K562 (cell line): ENCODE data around the gene UGP2. TPM values are rescaled to one million over a fixed set of nuclear protein-coding genes. Genes with fewer than 3 reads are reported as not detected.

Experiments
- BRD4 ChIP-seq: fragments of 200-600 bp; sonication (generic); IDR thresholded peaks from 2 replicates; pipeline ENCODE4 v1.6.1; 2017; ENCODE audit warnings: inconsistent platforms
- CBFA2T3 ChIP-seq: fragments of 450-650 bp; IDR thresholded peaks from 2 replicates; pipeline ENCODE4 v1.6.1; 2017
- CCAR2 ChIP-seq: fragments of 200-400 bp; formaldehyde crosslinking; IDR thresholded peaks from 2 replicates; pipeline ENCODE4 v1.6.1; 2017; ENCODE audit warnings: mild to moderate bottlenecking, low read depth, low read length
- FOSL1 ChIP-seq: fragments of 200-800 bp; sonication (Bioruptor generic); conservative IDR thresholded peaks from 2 replicates; pipeline ENCODE4 v1.6.1; 2016; ENCODE audit warnings: missing genetic modification characterization, missing compliant biosample characterization
- GATA2 ChIP-seq: sonication (generic); formaldehyde crosslinking; IDR thresholded peaks from 2 replicates; pipeline ENCODE4 v1.4.0; 2020; ENCODE audit warnings: mild to moderate bottlenecking, missing genetic modification reagents
- HDAC8 ChIP-seq: fragments of 450-650 bp; IDR thresholded peaks from 2 replicates; pipeline ENCODE4 v1.6.1; 2016; ENCODE audit warnings: mild to moderate bottlenecking, missing genetic modification characterization, moderate library complexity, missing compliant biosample characterization
- HEY1 ChIP-seq: fragments of 250-450 bp; sonication (Bioruptor Pico); IDR thresholded peaks from 2 replicates; pipeline ENCODE4 v1.5.0; 2020; ENCODE audit warnings: mild to moderate bottlenecking, moderate library complexity, borderline replicate concordance
- KAT2B ChIP-seq: IDR thresholded peaks from one replicate; pipeline ENCODE4 v1.6.1; 2012; ENCODE audit warnings: low read depth, mild to moderate bottlenecking, control low read depth, inconsistent platforms, low read length, moderate library complexity
- KAT8 ChIP-seq: fragments of 450-650 bp; IDR thresholded peaks from 2 replicates; pipeline ENCODE4 v1.6.1; 2016; ENCODE audit warnings: low read depth, mild to moderate bottlenecking
- KLF10 ChIP-seq: fragments of 250-450 bp; sonication (Bioruptor Pico); IDR thresholded peaks from 2 replicates; pipeline ENCODE4 v1.6.1; 2021; ENCODE audit warnings: matching md5 sums
- NFE2 ChIP-seq: IDR thresholded peaks from 2 replicates; pipeline ENCODE4 v1.6.1; 2014; ENCODE audit warnings: antibody characterized with exemption, low read depth
- PTRF ChIP-seq: fragments of 450-650 bp; IDR thresholded peaks from 2 replicates; pipeline ENCODE4 v1.6.1; 2016; ENCODE audit warnings: mild to moderate bottlenecking, missing genetic modification characterization, missing compliant biosample characterization
- RBM17 ChIP-seq: fragments of 200-400 bp; formaldehyde crosslinking; IDR thresholded peaks from 2 replicates; pipeline ENCODE4 v1.6.1; 2017; ENCODE audit warnings: low read depth, mild to moderate bottlenecking, low read length, borderline replicate concordance
- SAP30 ChIP-seq: fragments of 200-600 bp; sonication (generic); IDR thresholded peaks from 2 replicates; pipeline ENCODE4 v1.6.1; 2012; ENCODE audit warnings: borderline replicate concordance, low read depth, mild to moderate bottlenecking, moderate library complexity, low read length, control low read depth, inconsistent platforms; ENCODE audit not compliant: insufficient read depth, poor library complexity, severe bottlenecking
- SMAD4 ChIP-seq: fragments of 250-450 bp; sonication (Bioruptor Pico); conservative IDR thresholded peaks from 2 replicates; pipeline ENCODE4 v1.8.0; 2021; ENCODE audit warnings: inconsistent platforms, mild to moderate bottlenecking, moderate library complexity
- SP1 ChIP-seq: sonication (generic); formaldehyde crosslinking; IDR thresholded peaks from 2 replicates; pipeline ENCODE4 v1.8.1; 2022; ENCODE audit warnings: mild to moderate bottlenecking, missing genetic modification reagents
- TCF3 ChIP-seq: sonication (generic); formaldehyde crosslinking; IDR thresholded peaks from 2 replicates; pipeline ENCODE4 v1.4.0; 2020; ENCODE audit warnings: mild to moderate bottlenecking, missing genetic modification reagents
- TEAD4 ChIP-seq, 2 experiments: sonication (generic) in 1 of 2; formaldehyde crosslinking in 1 of 2; IDR thresholded peaks; 2 replicates each; pipeline versions ENCODE4 v1.6.1 to v1.8.0; 2012 to 2022; ENCODE audit warnings: borderline replicate concordance in 1 of 2, inconsistent platforms in 1 of 2, low read length in 1 of 2, mild to moderate bottlenecking in 1 of 2, missing genetic modification reagents in 1 of 2
- U2AF1 ChIP-seq: fragments of 200-400 bp; formaldehyde crosslinking; optimal IDR thresholded peaks from 2 replicates; pipeline ENCODE3; 2017; ENCODE audit warnings: mild to moderate bottlenecking, low read depth, low read length, moderate library complexity
- ZNF133 ChIP-seq: fragments of 250-450 bp; sonication (Bioruptor Pico); IDR thresholded peaks from 2 replicates; pipeline ENCODE4 v1.4.0; 2020; ENCODE audit warnings: mild to moderate bottlenecking
- ZNF561 ChIP-seq: fragments of 450-650 bp; formaldehyde crosslinking; conservative IDR thresholded peaks from 2 replicates; pipeline ENCODE4 v1.4.0; 2020; ENCODE audit warnings: mild to moderate bottlenecking, moderate library complexity
- polyA plus RNA-seq, 8 experiments: library from polyadenylated mRNA; depleted of rRNA in 4 of 8; stranded (reverse) in 5 of 8; unstranded in 3 of 8; fragments of >200 nt; fragmentation: Nextera tagmentation in 2 of 8; fragmentation: Illumina TruSeq in 1 of 8; extraction: Ambion mirVana in 2 of 8; extraction: Trizol in 1 of 8; gene quantifications; 2 replicates each; pipeline versions ENCODE4 v1.2.1 to v1.2.3, GENCODE V29; 2011 to 2014; ENCODE audit warnings: inconsistent platforms in 1 of 8, missing spikeins in 1 of 8
- total RNA-seq, 7 experiments: library from RNA; depleted of rRNA in 6 of 7; stranded (reverse); fragments of >200 nt in 6 of 7; fragmentation: Illumina TruSeq in 2 of 7; extraction: Trizol in 2 of 7; gene quantifications; 2 replicates each; pipeline versions ENCODE4 v1.2.1 to v1.2.3, GENCODE V29; 2011 to 2021; ENCODE audit warnings: low replicate concordance in 1 of 7
- TF ChIP-seq, protein P1 (sequence below): sonication (generic); formaldehyde crosslinking; IDR thresholded peaks from 2 replicates; pipeline ENCODE4 v1.8.0; 2022; ENCODE audit warnings: missing genetic modification reagents, mild to moderate bottlenecking, borderline replicate concordance
- TF ChIP-seq, protein P2 (sequence below): fragments of 250-450 bp; sonication (Bioruptor Pico); IDR thresholded peaks from 2 replicates; pipeline ENCODE4 v1.5.0; 2021; ENCODE audit warnings: mild to moderate bottlenecking, moderate library complexity

The UGP2 gene
- total and polyA plus RNA-seq, 9 of the 15 experiments (the other 6 are each of a cell fraction or from before 2014, with no cell fraction given): 25.2 to 69.3 (median 58.9) TPM

DNA sequence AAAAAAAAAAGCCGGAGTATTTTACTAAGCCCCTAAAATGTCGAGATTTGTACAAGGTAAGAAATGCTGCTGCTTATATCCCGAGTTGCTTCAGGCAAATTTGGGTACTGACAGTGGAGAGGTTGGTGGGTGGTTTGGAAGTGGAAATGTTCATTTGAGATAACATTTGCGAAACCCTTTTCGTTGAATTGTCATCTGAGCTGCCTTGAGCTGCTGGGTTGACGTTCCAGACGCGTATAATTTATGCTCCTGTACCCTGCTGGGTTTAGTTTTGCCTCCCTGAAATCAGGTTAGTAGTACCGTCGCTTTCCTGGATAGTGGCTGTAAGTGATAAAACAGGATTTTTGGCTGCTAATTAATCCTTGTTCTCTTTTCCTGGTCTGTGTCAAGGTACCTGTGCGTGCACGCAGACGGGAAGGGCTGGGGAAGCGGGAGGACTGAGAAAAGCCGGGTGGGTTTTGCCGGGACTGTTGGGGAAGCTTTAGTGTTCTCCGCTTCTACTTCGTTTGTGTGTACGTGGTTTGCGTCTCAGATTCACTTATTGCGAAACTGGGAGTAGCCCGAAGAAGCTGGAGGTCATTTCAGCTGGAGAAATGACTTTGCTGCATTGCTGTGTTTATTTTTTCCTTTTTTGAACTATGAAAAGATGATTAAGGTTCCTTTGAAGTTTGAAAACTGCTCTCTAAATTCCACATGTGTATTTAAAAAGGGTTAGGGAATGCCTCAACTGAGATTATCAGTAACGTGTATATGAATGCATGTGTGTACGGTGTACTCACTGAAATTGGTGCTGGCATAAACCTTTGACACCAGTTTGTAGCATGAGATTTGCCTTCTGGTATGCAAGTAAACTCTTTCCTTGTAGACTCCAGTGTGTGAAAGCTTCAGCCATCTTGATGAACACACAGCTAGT is 709 bp downstream of the UGP2 start (continued):
- TF ChIP-seq U2AF1 (no peak), NFE2 (peak; percentile 31; the same call in 1 of the 2 replicates), SP1 (CRISPR knock-in tag) (no peak), SMAD4 (CRISPR knock-in tag) (0 out of 2 replicates have a peak, but pooled peaks have one; percentile 16), CBFA2T3 (peak; percentile 71), HDAC8 (tag) (no peak), SAP30 (no peak), TCF3 (CRISPR knock-in tag) (peak; percentile 51), RBM17 (no peak), ZNF561 (CRISPR knock-in tag) (no peak), GATA2 (no peak), TEAD4 (IDR thresholded peaks at IDR 0.05; ENCODE audit: low read length) (peak; percentile 42), TEAD4 (CRISPR knock-in tag; IDR thresholded peaks at IDR 0.05; ENCODE audit: borderline replicate concordance) (no peak), HEY1 (CRISPR knock-in tag) (no peak), ZNF133 (CRISPR knock-in tag) (no peak), FOSL1 (no peak), KAT2B (no peak), BRD4 (no peak), CCAR2 (no peak), PTRF (tag) (no peak), KLF10 (CRISPR knock-in tag) (no peak), KAT8 (no peak)
- TF ChIP-seq, protein P1, sequence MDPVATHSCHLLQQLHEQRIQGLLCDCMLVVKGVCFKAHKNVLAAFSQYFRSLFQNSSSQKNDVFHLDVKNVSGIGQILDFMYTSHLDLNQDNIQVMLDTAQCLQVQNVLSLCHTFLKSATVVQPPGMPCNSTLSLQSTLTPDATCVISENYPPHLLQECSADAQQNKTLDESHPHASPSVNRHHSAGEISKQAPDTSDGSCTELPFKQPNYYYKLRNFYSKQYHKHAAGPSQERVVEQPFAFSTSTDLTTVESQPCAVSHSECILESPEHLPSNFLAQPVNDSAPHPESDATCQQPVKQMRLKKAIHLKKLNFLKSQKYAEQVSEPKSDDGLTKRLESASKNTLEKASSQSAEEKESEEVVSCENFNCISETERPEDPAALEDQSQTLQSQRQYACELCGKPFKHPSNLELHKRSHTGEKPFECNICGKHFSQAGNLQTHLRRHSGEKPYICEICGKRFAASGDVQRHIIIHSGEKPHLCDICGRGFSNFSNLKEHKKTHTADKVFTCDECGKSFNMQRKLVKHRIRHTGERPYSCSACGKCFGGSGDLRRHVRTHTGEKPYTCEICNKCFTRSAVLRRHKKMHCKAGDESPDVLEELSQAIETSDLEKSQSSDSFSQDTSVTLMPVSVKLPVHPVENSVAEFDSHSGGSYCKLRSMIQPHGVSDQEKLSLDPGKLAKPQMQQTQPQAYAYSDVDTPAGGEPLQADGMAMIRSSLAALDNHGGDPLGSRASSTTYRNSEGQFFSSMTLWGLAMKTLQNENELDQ (CRISPR knock-in tag): no peak
- TF ChIP-seq, protein P2, sequence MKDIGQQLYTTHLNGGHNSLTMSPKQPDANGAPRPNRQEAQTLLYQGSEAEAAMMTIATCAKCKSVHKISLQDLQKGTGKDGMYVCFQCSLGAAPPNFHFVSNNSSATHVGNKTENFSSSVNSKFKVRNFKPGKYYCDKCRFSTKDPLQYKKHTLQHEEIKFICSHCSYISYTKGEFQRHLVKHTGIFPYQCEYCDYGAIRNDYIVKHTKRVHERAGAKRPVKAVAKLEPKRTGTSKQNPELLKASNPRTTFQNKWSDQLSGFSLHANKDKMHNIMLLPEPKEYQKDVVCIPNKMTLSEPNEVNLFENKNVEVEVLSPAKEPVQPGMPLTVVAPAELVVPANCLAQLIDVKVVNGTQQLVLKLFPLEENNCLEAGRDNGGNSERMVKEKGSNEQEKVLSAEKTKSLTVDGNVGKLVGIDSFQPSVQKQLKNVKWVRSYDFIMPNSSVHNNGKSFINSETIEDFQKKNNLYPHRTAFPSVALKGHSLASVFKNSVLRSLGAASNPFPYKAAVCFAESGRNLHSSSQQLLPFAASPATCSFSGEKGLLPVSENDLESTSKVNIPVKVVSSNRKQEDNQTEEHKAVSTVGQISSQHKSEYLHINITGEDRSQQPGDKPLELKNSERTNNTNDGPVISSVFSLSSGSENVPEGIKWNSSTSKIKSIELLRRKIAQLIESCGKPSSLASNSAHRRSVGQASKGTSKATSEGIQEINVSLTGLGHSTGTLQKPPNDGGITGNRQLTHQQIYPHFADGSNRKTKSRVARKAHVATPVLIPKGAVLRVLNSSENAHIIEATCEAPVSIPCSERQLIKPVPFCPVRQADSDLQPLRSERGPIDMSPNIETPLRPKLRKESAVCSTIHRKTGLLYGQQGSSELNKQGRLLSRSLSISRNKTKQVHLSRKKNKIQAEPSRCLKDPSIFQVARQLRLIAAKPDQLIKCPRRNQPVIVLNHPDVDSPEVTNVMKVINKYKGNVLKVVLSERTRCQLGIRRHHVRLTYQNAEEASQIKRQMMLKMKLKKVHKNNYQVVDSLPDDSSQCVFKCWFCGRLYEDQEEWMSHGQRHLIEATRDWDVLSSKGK (CRISPR knock-in tag): no peak
